GM21423 (cell line): ENCODE measurements around the gene FILIP1L.

Experiments used
- ATAC-seq: cut with Tn5 transposase; IDR thresholded peaks from one replicate; pipeline ENCODE4 v1.9.1; 2021; ENCODE audit warnings: mild to moderate bottlenecking, moderate library complexity; ENCODE audit not compliant: unreplicated experiment

FILIP1L gene

GRCh38 chr3:99818818-99819217 lies 295.5 kb downstream of the FILIP1L start:
- no peak for ATAC-seq

GRCh38 chr3:99817437-99818240 lies 296.7 kb downstream of the FILIP1L start, which contains the start of gene CMSS1:
CMSS1 (plus strand) TSS chr3:99817862.
- peak; percentile 98 for ATAC-seq

DNA sequence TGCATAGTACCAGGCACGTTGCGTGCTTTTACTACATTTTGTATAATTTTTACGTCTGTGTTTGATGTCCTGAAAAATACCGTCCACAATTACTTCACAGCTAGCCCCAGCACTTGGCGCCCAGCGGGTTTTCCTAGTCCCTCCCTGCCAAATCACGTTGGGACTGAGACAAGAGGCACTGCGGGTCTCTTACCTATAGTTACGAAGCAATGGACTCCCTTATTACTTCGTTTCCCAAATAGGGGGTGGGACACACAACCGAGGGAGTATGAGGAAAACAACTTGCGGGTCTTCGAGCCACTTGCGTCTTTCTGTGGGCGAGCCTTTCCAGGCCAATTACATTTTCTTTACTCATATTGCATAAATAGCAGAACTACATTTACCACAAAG lies 297.3 kb downstream of the FILIP1L start:
- no peak for ATAC-seq

- ATAC-seq, result no peak
These were observed 303.9 kb downstream of the FILIP1L start for GRCh38 chr3:99810403-99810802.

- ATAC-seq, result no peak
These were observed 304.7 kb downstream of the FILIP1L start for GRCh38 chr3:99809565-99809964.

GRCh38 chr3:99808163-99808794 lies 306.0 kb downstream of the FILIP1L start:
- ATAC-seq, result no peak

- no peak for ATAC-seq
These were observed 309.1 kb downstream of the FILIP1L start for GRCh38 chr3:99805160-99805559.

DNA sequence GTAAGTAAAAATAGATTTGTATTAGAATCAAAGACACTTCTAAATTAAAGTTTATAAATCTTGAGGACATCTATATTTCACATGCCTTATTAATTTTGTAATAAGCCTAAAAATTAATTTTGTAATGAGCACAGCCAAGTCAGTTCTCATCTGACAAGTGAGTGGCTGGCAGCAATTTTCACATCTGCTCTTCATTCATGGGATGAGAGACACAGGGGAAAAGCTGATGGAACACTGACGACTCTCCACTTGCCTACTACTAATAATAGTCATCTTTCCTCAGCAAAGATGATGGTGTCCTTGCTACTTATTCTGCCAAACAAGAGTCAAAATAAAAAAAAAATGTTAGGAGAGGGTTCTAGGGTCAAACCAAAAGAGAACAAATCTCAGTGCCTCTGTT lies 311.0 kb downstream of the FILIP1L start:
- ATAC-seq, result no peak

GRCh38 chr3:99799422-99799821 lies 314.9 kb downstream of the FILIP1L start:
- no peak for ATAC-seq

- no peak for ATAC-seq
These were observed 318.7 kb downstream of the FILIP1L start for GRCh38 chr3:99795573-99795972.

DNA sequence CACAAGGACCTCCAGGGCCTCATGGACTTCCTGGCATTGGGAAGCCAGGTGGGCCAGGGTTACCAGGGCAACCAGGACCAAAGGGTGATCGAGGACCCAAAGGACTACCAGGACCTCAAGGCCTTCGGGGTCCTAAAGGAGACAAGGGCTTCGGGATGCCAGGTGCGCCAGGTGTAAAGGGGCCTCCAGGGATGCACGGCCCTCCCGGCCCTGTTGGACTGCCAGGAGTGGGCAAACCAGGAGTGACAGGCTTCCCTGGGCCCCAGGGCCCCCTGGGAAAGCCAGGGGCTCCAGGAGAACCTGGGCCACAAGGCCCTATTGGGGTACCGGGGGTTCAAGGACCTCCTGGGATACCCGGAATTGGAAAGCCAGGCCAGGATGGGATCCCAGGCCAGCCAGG lies 319.8 kb downstream of the FILIP1L start:
- no peak for ATAC-seq

GRCh38 chr3:99789011-99789721 lies 325.1 kb downstream of the FILIP1L start:
- peak; percentile 87 for ATAC-seq
